GM12878 (cell line): ENCODE results near the gene TOLLIP. TPM values are rescaled to one million over a fixed set of nuclear protein-coding genes. Genes with fewer than 3 reads are reported as not detected.

Experiments
- ATAC-seq: fragments of 200-7000 bp; cut with Tn5 transposase; 3 replicates; pipeline ENCODE4 v1.9.1; 2020; ENCODE audit warnings: mild to moderate bottlenecking, moderate library complexity
- BruUV-seq: library from RNA; stranded (reverse); fragments of 400-500 nt; replicated peaks from 2 replicates; lab custom pipeline; 2021; lab: Mats Ljungman, UMichigan
- CTCF ChIA-PET: fragments of 300-600 bp; sonication (Branson Sonifier 250); formaldehyde crosslinking; extraction: SDS; loops from one replicate; lab custom pipeline; 2021; ENCODE audit warnings: inconsistent platforms; lab: Yijun Ruan, JAX
- POLR2A ChIA-PET: fragments of 350-600 bp; formaldehyde crosslinking; extraction: SDS; loops from one replicate; lab custom pipeline; 2021; ENCODE audit warnings: inconsistent platforms; lab: Charles Lee
- RAD21 ChIA-PET: fragments of 300-600 bp; sonication (Branson Sonifier 250); formaldehyde crosslinking; loops from one replicate; lab custom pipeline; 2023; ENCODE audit warnings: antibody characterized with exemption; ENCODE audit not compliant: unreplicated experiment; lab: Charles Lee
- SMC1A ChIA-PET: fragments of 300-600 bp; sonication (Branson Sonifier 250); formaldehyde crosslinking; loops from one replicate; lab custom pipeline; 2023; ENCODE audit not compliant: unreplicated experiment, uncharacterized antibody; lab: Charles Lee
- DNase-seq: peaks from one replicate; pipeline ENCODE4 v3.0.0-alpha.2; 2011; ENCODE audit warnings: low read depth, low spot score
- FAIRE-seq: peaks from 3 replicates; lab custom pipeline; 2011; peaks lifted over from hg19 to GRCh38; lab: Jason Lieb, UNC
- H2AFZ ChIP-seq: 2 replicates; pipeline ENCODE4 v1.6.0; 2011; ENCODE audit warnings: low read depth, low read length, control low read depth; ENCODE audit not compliant: control insufficient read depth
- H3K27ac ChIP-seq: 2 replicates; pipeline ENCODE4 v1.5.1; 2011; ENCODE audit warnings: control low read depth; ENCODE audit not compliant: control insufficient read depth, insufficient read depth
- H3K27me3 ChIP-seq, 2 experiments: replicated peaks in 1 of 2; 2 replicates each; pipeline versions ENCODE4 v1.6.0 to v1.6.1; 2011; ENCODE audit warnings: low read length in 1 of 2; ENCODE audit not compliant: control insufficient read depth in 2 of 2, insufficient read depth in 2 of 2
- H3K36me3 ChIP-seq, 2 experiments: 2 replicates each; pipeline ENCODE4 v1.5.1; 2011; ENCODE audit warnings: low read length in 1 of 2; ENCODE audit not compliant: control insufficient read depth in 2 of 2, insufficient read depth in 2 of 2
- H3K4me1 ChIP-seq: 2 replicates; pipeline ENCODE4 v1.6.1; 2011; ENCODE audit warnings: mild to moderate bottlenecking, low read length, moderate library complexity, mixed read lengths; ENCODE audit not compliant: control insufficient read depth, insufficient read depth
- H3K4me2 ChIP-seq: 2 replicates; pipeline ENCODE4 v1.6.0; 2011; ENCODE audit warnings: control low read depth; ENCODE audit not compliant: control insufficient read depth, insufficient read depth
- H3K4me3 ChIP-seq: fragments of 200-600 bp; sonication (generic); 2 replicates; pipeline ENCODE4 v1.5.1; 2016
- H3K79me2 ChIP-seq: 2 replicates; pipeline ENCODE4 v1.6.0; 2011; ENCODE audit warnings: low read length; ENCODE audit not compliant: control insufficient read depth, insufficient read depth
- H3K9ac ChIP-seq: 2 replicates; pipeline ENCODE4 v1.8.0; 2011; ENCODE audit warnings: low read length, control low read depth, mixed read lengths; ENCODE audit not compliant: control insufficient read depth, insufficient read depth
- H3K9me3 ChIP-seq: replicated peaks from 3 replicates; pipeline ENCODE4 v1.5.1; 2011; ENCODE audit warnings: mild to moderate bottlenecking, low read length; ENCODE audit not compliant: control insufficient read depth, insufficient read depth
- H4K20me1 ChIP-seq: 2 replicates; pipeline ENCODE4 v1.6.0; 2011; ENCODE audit not compliant: control insufficient read depth, insufficient read depth
- CBFB ChIP-seq: IDR thresholded peaks from 2 replicates; pipeline ENCODE4 v1.6.1; 2016; ENCODE audit warnings: antibody characterized with exemption, low read depth
- ESRRA ChIP-seq: IDR thresholded peaks from 2 replicates; pipeline ENCODE4 v1.6.1; 2012; ENCODE audit warnings: mild to moderate bottlenecking, low read length, improper control_type of control experiment
- ETV6 ChIP-seq, 2 experiments: fragments of 450-650 bp in 1 of 2; IDR thresholded peaks in 1 of 2; conservative IDR thresholded peaks in 1 of 2; 2 replicates each; pipeline ENCODE4 v1.6.1; 2014; ENCODE audit warnings: antibody characterized with exemption in 1 of 2, borderline replicate concordance in 1 of 2, low read depth in 1 of 2, mild to moderate bottlenecking in 1 of 2, moderate library complexity in 1 of 2
- GABPA ChIP-seq: IDR thresholded peaks from 2 replicates; pipeline ENCODE4 v1.6.1; 2014; ENCODE audit warnings: antibody characterized with exemption, low read depth, mild to moderate bottlenecking, inconsistent platforms
- IRF4 ChIP-seq: IDR thresholded peaks from 2 replicates; pipeline ENCODE4 v1.6.1; 2011; ENCODE audit warnings: low read depth, low read length
- NR2F1 ChIP-seq: fragments of 450-650 bp; conservative IDR thresholded peaks from 2 replicates; pipeline ENCODE4 v1.6.1; 2017; ENCODE audit warnings: mild to moderate bottlenecking
- POU2F2 ChIP-seq: IDR thresholded peaks from 3 replicates; pipeline ENCODE4 v1.6.1; 2011; ENCODE audit warnings: low read depth, mild to moderate bottlenecking, low read length, borderline replicate concordance
- SIX5 ChIP-seq: IDR thresholded peaks from 2 replicates; pipeline ENCODE4 v1.6.1; 2011; ENCODE audit warnings: mild to moderate bottlenecking, low read depth, low read length, moderate library complexity; ENCODE audit not compliant: severe bottlenecking
- TCF3 ChIP-seq: IDR thresholded peaks from 2 replicates; pipeline ENCODE4 v1.6.1; 2012; ENCODE audit warnings: low read depth, mild to moderate bottlenecking, low read length, borderline replicate concordance; ENCODE audit not compliant: insufficient read depth
- TCF7 ChIP-seq: IDR thresholded peaks from 2 replicates; pipeline ENCODE4 v1.6.1; 2014; ENCODE audit warnings: antibody characterized with exemption, borderline replicate concordance
- WGBS: methylation state at CpG from one replicate; pipeline ENCODE4 v1.1.6; 2016; ENCODE audit warnings: low lambda C conversion rate; ENCODE audit not compliant: insufficient replicate concordance, insufficient coverage; ENCODE audit errors: missing lambda C conversion rate; 5-methylcytosine and 5-hydroxymethylcytosine counted together
- in situ Hi-C: fragments of 300-500 bp; cut with MboI; formaldehyde crosslinking; loops from 9 replicates; pipeline ENCODE4 v1.14.3; 2018; ENCODE audit warnings: mixed read lengths
- intact Hi-C: fragments of 100-400 bp; cut with micrococcal nuclease; formaldehyde crosslinking; loops from one replicate; pipeline ENCODE4 v1.14.2; 2022; ENCODE audit not compliant: unreplicated experiment
- polyA plus RNA-seq, 11 experiments: library from polyadenylated mRNA; depleted of rRNA in 4 of 11; unstranded in 6 of 11; stranded (reverse) in 5 of 11; fragments of >200 nt; fragmentation: Nextera tagmentation in 4 of 11; fragmentation: Illumina TruSeq in 1 of 11; extraction: Ambion mirVana in 4 of 11; extraction: Trizol in 1 of 11; gene quantifications; 1 replicate in 1 of 11; 2 replicates in 10 of 11; pipeline versions ENCODE4 v1.2.1 to v1.2.3, GENCODE V29; 2011 to 2016; ENCODE audit warnings: inconsistent platforms in 2 of 11, missing spikeins in 2 of 11, low read depth in 1 of 11
- total RNA-seq, 4 experiments: library from RNA; depleted of rRNA in 3 of 4; stranded (reverse); fragments of >200 nt in 3 of 4; fragmentation: Illumina TruSeq in 1 of 4; extraction: Trizol in 1 of 4; gene quantifications; 2 replicates each; pipeline versions ENCODE4 v1.2.1 to v1.2.3, GENCODE V29; 2013 to 2021
- TF ChIP-seq, protein P1 (sequence below): IDR thresholded peaks from 2 replicates; pipeline ENCODE4 v1.6.1; 2012; ENCODE audit warnings: low read depth, low read length, improper control_type of control experiment
- TF ChIP-seq, protein P2 (sequence below): fragments of 450-650 bp; IDR thresholded peaks from 2 replicates; pipeline ENCODE4 v1.6.1; 2017; ENCODE audit warnings: mild to moderate bottlenecking, moderate library complexity

The TOLLIP gene
- total and polyA plus RNA-seq, 10 of the 15 experiments (the other 5 are each of a cell fraction or from before 2014, with no cell fraction given), result 0.47 to 39.5 (median 21.6) TPM

DNA sequence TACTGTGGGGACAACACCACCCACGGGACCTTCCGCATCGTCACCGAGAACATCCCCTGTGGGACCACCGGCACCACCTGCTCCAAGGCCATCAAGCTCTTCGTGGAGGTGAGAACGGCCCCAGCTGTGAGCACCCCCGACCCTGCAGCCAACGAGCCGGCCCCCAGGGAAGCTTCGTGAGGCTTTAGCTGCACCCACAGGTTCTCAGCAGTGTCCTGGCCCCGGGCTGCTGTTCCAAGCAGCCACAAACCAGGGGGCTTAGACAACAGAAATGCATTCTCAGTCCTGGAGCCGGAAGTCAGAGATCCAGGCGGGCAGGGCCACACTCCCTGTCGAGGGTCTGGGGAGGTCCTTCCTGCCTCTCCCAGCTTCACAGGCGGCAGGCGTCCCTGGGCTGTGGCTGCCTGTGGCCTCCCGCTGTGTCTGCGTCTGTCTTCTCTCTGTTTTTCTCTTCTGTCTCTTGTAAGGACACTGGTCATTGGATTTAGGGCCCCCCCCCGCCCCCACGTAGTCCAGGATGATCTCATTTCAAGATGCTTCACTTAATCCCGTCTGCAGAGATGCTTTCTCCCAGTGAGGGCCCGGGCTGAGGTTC is 74.0 kb downstream of the TOLLIP start (continued):
- TF ChIP-seq, protein P1, sequence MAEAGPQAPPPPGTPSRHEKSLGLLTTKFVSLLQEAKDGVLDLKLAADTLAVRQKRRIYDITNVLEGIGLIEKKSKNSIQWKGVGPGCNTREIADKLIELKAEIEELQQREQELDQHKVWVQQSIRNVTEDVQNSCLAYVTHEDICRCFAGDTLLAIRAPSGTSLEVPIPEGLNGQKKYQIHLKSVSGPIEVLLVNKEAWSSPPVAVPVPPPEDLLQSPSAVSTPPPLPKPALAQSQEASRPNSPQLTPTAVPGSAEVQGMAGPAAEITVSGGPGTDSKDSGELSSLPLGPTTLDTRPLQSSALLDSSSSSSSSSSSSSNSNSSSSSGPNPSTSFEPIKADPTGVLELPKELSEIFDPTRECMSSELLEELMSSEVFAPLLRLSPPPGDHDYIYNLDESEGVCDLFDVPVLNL, result no peak
- TF ChIP-seq ESRRA (no peak), TCF7 (no peak), GABPA (no peak)
- TF ChIP-seq, protein P2, sequence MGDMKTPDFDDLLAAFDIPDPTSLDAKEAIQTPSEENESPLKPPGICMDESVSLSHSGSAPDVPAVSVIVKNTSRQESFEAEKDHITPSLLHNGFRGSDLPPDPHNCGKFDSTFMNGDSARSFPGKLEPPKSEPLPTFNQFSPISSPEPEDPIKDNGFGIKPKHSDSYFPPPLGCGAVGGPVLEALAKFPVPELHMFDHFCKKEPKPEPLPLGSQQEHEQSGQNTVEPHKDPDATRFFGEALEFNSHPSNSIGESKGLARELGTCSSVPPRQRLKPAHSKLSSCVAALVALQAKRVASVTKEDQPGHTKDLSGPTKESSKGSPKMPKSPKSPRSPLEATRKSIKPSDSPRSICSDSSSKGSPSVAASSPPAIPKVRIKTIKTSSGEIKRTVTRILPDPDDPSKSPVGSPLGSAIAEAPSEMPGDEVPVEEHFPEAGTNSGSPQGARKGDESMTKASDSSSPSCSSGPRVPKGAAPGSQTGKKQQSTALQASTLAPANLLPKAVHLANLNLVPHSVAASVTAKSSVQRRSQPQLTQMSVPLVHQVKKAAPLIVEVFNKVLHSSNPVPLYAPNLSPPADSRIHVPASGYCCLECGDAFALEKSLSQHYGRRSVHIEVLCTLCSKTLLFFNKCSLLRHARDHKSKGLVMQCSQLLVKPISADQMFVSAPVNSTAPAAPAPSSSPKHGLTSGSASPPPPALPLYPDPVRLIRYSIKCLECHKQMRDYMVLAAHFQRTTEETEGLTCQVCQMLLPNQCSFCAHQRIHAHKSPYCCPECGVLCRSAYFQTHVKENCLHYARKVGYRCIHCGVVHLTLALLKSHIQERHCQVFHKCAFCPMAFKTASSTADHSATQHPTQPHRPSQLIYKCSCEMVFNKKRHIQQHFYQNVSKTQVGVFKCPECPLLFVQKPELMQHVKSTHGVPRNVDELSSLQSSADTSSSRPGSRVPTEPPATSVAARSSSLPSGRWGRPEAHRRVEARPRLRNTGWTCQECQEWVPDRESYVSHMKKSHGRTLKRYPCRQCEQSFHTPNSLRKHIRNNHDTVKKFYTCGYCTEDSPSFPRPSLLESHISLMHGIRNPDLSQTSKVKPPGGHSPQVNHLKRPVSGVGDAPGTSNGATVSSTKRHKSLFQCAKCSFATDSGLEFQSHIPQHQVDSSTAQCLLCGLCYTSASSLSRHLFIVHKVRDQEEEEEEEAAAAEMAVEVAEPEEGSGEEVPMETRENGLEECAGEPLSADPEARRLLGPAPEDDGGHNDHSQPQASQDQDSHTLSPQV, result no peak
- TF ChIP-seq, all 136 proteins: peak for 0

DNA sequence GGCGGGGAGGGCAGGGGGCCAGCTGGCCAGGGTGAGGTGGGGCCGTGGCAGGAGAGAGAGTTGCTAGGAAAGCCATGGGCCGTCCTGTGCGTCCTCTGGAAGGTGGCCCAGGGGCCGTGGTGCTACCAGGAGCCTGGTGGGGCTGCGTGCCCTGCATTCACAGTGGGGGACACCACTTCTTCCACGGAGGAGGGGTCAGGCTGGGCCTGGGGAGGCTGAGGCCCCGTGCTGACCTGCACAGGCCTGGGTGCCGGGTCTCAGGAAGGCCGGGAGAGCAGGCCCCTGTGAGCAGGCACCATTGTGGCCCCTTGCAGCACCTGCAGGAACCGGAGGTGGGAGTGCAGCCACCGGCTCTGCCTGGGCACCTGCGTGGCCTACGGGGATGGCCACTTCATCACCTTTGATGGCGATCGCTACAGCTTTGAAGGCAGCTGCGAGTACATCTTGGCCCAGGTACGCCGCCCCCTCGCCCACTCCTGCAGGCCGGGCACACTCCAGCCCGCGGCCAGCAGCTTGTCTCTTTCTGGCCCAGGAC is 74.6 kb downstream of the TOLLIP start:
- no peaks in the 10 kb centered on the region for H3K27me3 ChIP-seq
- no peak overlapping the region for H3K4me3 ChIP-seq
- H3K79me2 ChIP-seq, result no peaks in the 10 kb centered on the region
- no peak overlapping the region for H2AFZ ChIP-seq
- no TSS peak for BruUV-seq
- in situ Hi-C loops, result no loop called here
- ChIA-PET SMC1A (no interaction called here), POLR2A (no interaction called here), CTCF (no interaction called here), RAD21 (no interaction called here)
- no peaks in the 10 kb centered on the region for H3K36me3 ChIP-seq
- H3K4me2 ChIP-seq, result no peak overlapping the region
- no peak for ATAC-seq
- no peak for FAIRE-seq
- WGBS, result 50% methylated on average over 23 of the region's 23 CpGs
- H4K20me1 ChIP-seq, result no peaks in the 10 kb centered on the region
- intact Hi-C loops, result no loop called here
- no peak overlapping the region for H3K9ac ChIP-seq
- H3K4me1 ChIP-seq, result no peaks in the 10 kb centered on the region
- TF ChIP-seq CBFB (no peak), TCF3 (no peak), ETV6 (conservative IDR thresholded peaks at IDR 0.05 in 1 of 2, IDR thresholded peaks at IDR 0.05 in 1 of 2; ENCODE audit: borderline replicate concordance in 1 of 2, low read depth in 1 of 2) (no peak), POU2F2 (no peak), NR2F1 (no peak), SIX5 (no peak), IRF4 (no peak)
- DNase-seq, result no peak
- H3K27ac ChIP-seq, result no peak overlapping the region
- H3K9me3 ChIP-seq, result no peaks in the 10 kb centered on the region
